ENCODE results near the gene ABITRAM. TPM values are rescaled to one million over a fixed set of nuclear protein-coding genes. Genes with fewer than 3 reads are reported as not detected.

The ABITRAM gene
- total and polyA plus RNA-seq, 2 of the 13 experiments (the other 11 are each of a cell fraction or from before 2014, with no cell fraction given) = 10.2 to 21.6 TPM

GRCh38 chr9:108894225-108894997 lies 39.8 kb upstream of the ABITRAM start (continued):
- TF ChIP-seq ZNF646 (CRISPR knock-in tag; IDR thresholded peaks at IDR 0.05) = peak; percentile 92
- no peak for TF ChIP-seq ZNF879 (CRISPR knock-in tag; IDR thresholded peaks at IDR 0.05)
- no peak for TF ChIP-seq GMEB2 (CRISPR knock-in tag; IDR thresholded peaks at IDR 0.05; ENCODE audit: low read depth)
- no peak for TF ChIP-seq CTCF (CRISPR knock-in tag; IDR thresholded peaks at IDR 0.05)
- TF ChIP-seq AHDC1 (CRISPR knock-in tag; IDR thresholded peaks at IDR 0.05; ENCODE audit: borderline replicate concordance) = peak; percentile 94
- no peak for TF ChIP-seq ZNF709 (CRISPR knock-in tag; IDR thresholded peaks at IDR 0.05)
- no peak for TF ChIP-seq ZNF597 (CRISPR knock-in tag; IDR thresholded peaks at IDR 0.05)
- no peak for TF ChIP-seq SRSF1 (optimal IDR thresholded peaks at IDR 0.05; ENCODE audit: low read depth, low read length)
- TF ChIP-seq ZNF501 (CRISPR knock-in tag; IDR thresholded peaks at IDR 0.05) = no peak
- no peak for TF ChIP-seq ZFYVE20 (CRISPR knock-in tag; IDR thresholded peaks at IDR 0.05; ENCODE audit: borderline replicate concordance, low read depth)
